Measurements from ENCODE around the gene ZNF184.

ZNF184 gene

GRCh38 chr6:27479319-27480182, 6.6 kb upstream of the ZNF184 start:
- peak in 1 of 2 donors; percentile 61 for DNase-seq (ENCODE audit: extremely low read depth in 1 of 2, low read depth in 1 of 2)

GRCh38 chr6:27478706-27479318, 5.9 kb upstream of the ZNF184 start:
- DNase-seq (ENCODE audit: extremely low read depth in 1 of 2, low read depth in 1 of 2): peak; percentile 68 to 76

- DNase-seq (ENCODE audit: extremely low read depth in 1 of 2, low read depth in 1 of 2): no peak
Observed at GRCh38 chr6:27478141-27478705, 5.3 kb upstream of the ZNF184 start.

GRCh38 chr6:27477318-27478013, 4.6 kb upstream of the ZNF184 start:
- no peak for DNase-seq (ENCODE audit: extremely low read depth in 1 of 2, low read depth in 1 of 2)

GRCh38 chr6:27476090-27476489, 3.2 kb upstream of the ZNF184 start:
- DNase-seq (ENCODE audit: extremely low read depth in 1 of 2, low read depth in 1 of 2): no peak

- DNase-seq (ENCODE audit: extremely low read depth in 1 of 2, low read depth in 1 of 2): no peak
Observed at GRCh38 chr6:27474672-27475071, 1.8 kb upstream of the ZNF184 start.

- no peak for DNase-seq (ENCODE audit: extremely low read depth in 1 of 2, low read depth in 1 of 2)
Observed at GRCh38 chr6:27474172-27474465, 1.2 kb upstream of the ZNF184 start.

- peak in 1 of 2 donors; percentile 62 for DNase-seq (ENCODE audit: extremely low read depth in 1 of 2, low read depth in 1 of 2)
Observed at GRCh38 chr6:27472182-27472616, 706 bp downstream of the ZNF184 start.

- DNase-seq (ENCODE audit: extremely low read depth in 1 of 2, low read depth in 1 of 2): no peak
Observed at GRCh38 chr6:27471365-27472115, 1.4 kb downstream of the ZNF184 start.

- DNase-seq (ENCODE audit: extremely low read depth in 1 of 2, low read depth in 1 of 2): no peak
Observed at GRCh38 chr6:27470023-27470422, 2.9 kb downstream of the ZNF184 start.

- DNase-seq (ENCODE audit: extremely low read depth in 1 of 2, low read depth in 1 of 2): no peak
Observed at GRCh38 chr6:27468334-27468733, 4.6 kb downstream of the ZNF184 start.

GRCh38 chr6:27452496-27452897, 20.4 kb downstream of the ZNF184 start:
- no peak for DNase-seq (ENCODE audit: extremely low read depth in 1 of 2, low read depth in 1 of 2)

GRCh38 chr6:27451660-27452390, 21.1 kb downstream of the ZNF184 start:
- DNase-seq (ENCODE audit: extremely low read depth in 1 of 2, low read depth in 1 of 2): no peak

GRCh38 chr6:27448456-27448855, 24.4 kb downstream of the ZNF184 start:
- no peak for DNase-seq (ENCODE audit: extremely low read depth in 1 of 2, low read depth in 1 of 2)

GRCh38 chr6:27442932-27443331, 30.0 kb downstream of the ZNF184 start:
- no peak for DNase-seq (ENCODE audit: extremely low read depth in 1 of 2, low read depth in 1 of 2)

- no peak for DNase-seq (ENCODE audit: extremely low read depth in 1 of 2, low read depth in 1 of 2)
Observed at GRCh38 chr6:27441001-27441400, 31.9 kb downstream of the ZNF184 start.

GRCh38 chr6:27439371-27439770, 33.5 kb downstream of the ZNF184 start:
- DNase-seq (ENCODE audit: extremely low read depth in 1 of 2, low read depth in 1 of 2): no peak

- no peak for DNase-seq (ENCODE audit: extremely low read depth in 1 of 2, low read depth in 1 of 2)
Observed at GRCh38 chr6:27433714-27434113, 39.2 kb downstream of the ZNF184 start.

- DNase-seq (ENCODE audit: extremely low read depth in 1 of 2, low read depth in 1 of 2): no peak
Observed at GRCh38 chr6:27428966-27429365, 43.9 kb downstream of the ZNF184 start.

- no peak for DNase-seq (ENCODE audit: extremely low read depth in 1 of 2, low read depth in 1 of 2)
Observed at GRCh38 chr6:27428502-27428901, 44.4 kb downstream of the ZNF184 start.
